ENCODE data around the gene CCDC178. TPM values are rescaled to one million over a fixed set of nuclear protein-coding genes. Genes with fewer than 3 reads are reported as not detected.

CCDC178 gene
- total and polyA plus RNA-seq, 2 experiments from 2014 or later: 1.3 TPM; not detected in 1

DNA sequence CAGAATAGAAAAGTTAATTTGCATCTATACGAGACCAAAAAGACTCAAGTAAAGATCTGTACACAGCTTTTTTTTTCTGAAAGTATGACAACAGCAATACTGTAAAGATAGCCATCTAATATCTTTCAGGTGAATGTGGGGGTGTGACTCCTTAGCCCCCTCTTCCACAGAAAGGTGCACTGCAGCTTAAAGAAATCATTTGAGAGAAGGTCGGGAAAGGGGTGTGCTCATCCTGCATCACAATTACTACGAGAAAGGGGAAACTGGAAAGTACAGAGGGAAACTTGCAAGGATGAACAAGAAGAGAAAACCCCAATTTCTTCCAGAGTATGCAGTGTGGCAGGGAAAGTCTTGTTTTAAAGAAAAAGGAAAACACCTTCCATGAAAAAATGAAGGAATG is 255.6 kb downstream of the CCDC178 start:
- no peaks in the 10 kb centered on the region for H3K9me2 ChIP-seq (replicated peaks; ENCODE audit: insufficient read depth)
- no peak overlapping the region for H3K4me3 ChIP-seq
- H3K79me2 ChIP-seq: no peaks in the 10 kb centered on the region
- no peaks in the 10 kb centered on the region for H4K20me1 ChIP-seq (ENCODE audit: insufficient read depth, poor library complexity, severe bottlenecking)
- no peak overlapping the region for H3K4me2 ChIP-seq
- H3K36me3 ChIP-seq (replicated peaks; ENCODE audit: insufficient read depth, low read depth): no peaks in the 10 kb centered on the region
- no peaks in the 10 kb centered on the region for H3K9me3 ChIP-seq (ENCODE audit: low read depth)
- no peak overlapping the region for H2AFZ ChIP-seq
- DNase-seq (ENCODE audit: low spot score): no peak
- no peak for TF ChIP-seq EZH2 (IDR thresholded peaks at IDR 0.05; ENCODE audit: borderline replicate concordance)
- TF ChIP-seq, protein P1, sequence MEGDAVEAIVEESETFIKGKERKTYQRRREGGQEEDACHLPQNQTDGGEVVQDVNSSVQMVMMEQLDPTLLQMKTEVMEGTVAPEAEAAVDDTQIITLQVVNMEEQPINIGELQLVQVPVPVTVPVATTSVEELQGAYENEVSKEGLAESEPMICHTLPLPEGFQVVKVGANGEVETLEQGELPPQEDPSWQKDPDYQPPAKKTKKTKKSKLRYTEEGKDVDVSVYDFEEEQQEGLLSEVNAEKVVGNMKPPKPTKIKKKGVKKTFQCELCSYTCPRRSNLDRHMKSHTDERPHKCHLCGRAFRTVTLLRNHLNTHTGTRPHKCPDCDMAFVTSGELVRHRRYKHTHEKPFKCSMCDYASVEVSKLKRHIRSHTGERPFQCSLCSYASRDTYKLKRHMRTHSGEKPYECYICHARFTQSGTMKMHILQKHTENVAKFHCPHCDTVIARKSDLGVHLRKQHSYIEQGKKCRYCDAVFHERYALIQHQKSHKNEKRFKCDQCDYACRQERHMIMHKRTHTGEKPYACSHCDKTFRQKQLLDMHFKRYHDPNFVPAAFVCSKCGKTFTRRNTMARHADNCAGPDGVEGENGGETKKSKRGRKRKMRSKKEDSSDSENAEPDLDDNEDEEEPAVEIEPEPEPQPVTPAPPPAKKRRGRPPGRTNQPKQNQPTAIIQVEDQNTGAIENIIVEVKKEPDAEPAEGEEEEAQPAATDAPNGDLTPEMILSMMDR (IDR thresholded peaks at IDR 0.05; ENCODE audit: poor library complexity): no peak
- TF ChIP-seq EZH2phosphoT487 (IDR thresholded peaks at IDR 0.05; ENCODE audit: low read depth, severe bottlenecking, unreplicated experiment): no peak
- no peaks in the 10 kb centered on the region for H3K27me3 ChIP-seq
- H3K4me1 ChIP-seq (ENCODE audit: insufficient read depth): peaks cover 4% of the 10 kb centered on the region
- 73% methylated on average over 3 of the region's 3 CpGs for WGBS (ENCODE audit: low lambda C conversion rate, missing lambda C conversion rate)
- no peak overlapping the region for H3K27ac ChIP-seq

DNA sequence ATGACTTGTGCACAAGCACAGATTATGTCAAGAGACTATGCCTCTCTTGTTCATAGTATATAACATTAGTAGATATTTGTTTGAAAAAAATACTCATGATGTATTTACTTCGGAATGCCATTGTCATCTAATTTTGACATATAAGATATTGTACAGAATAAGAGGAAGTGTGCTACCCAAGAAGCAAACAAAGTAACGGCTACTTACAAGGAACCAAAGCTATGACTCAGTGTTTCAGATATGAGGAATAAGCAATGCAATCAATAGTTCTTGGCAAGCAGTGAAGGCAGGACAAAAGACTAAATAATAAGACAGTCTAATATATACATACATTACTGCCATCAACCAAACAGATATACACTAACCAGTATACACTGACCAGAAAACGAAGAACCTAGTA is 256.3 kb downstream of the CCDC178 start:
- no peak overlapping the region for H3K4me3 ChIP-seq
- TF ChIP-seq, protein P1 (IDR thresholded peaks at IDR 0.05; ENCODE audit: poor library complexity): no peak
- TF ChIP-seq EZH2 (IDR thresholded peaks at IDR 0.05; ENCODE audit: borderline replicate concordance) (no peak), EZH2phosphoT487 (IDR thresholded peaks at IDR 0.05; ENCODE audit: low read depth, severe bottlenecking, unreplicated experiment) (no peak)
- WGBS (ENCODE audit: low lambda C conversion rate, missing lambda C conversion rate): 66% methylated on average over 3 of the region's 3 CpGs

DNA sequence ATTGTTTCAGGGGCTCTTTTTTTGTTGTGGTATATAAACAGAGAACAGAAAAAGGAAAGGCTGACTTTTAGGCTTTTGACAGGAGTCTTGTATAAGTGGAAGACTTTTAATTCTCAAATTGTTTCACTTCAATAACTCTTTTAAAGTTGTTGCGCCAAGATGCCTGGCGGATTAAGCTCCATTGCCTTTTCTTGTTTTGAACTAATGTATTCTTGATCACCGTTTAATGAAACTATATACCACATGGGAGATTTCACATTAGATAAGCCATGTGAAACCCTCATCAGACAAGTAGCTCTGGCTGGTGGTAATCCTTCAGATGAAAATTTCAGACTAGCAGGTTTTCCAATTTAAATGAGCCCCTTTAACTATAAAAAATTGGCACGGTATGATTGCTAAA is 257.4 kb downstream of the CCDC178 start:
- Histone ChIP-seq H3K4me3 (no peak overlapping the region), H3K4me1 (ENCODE audit: insufficient read depth) (peaks cover 4% of the 10 kb centered on the region), H3K27me3 (no peaks in the 10 kb centered on the region), H4K20me1 (ENCODE audit: insufficient read depth, poor library complexity, severe bottlenecking) (no peaks in the 10 kb centered on the region), H3K36me3 (replicated peaks; ENCODE audit: insufficient read depth, low read depth) (no peaks in the 10 kb centered on the region), H3K27ac (no peak overlapping the region), H3K79me2 (no peaks in the 10 kb centered on the region), H3K9me2 (replicated peaks; ENCODE audit: insufficient read depth) (no peaks in the 10 kb centered on the region), H3K4me2 (no peak overlapping the region), H2AFZ (no peak overlapping the region), H3K9me3 (ENCODE audit: low read depth) (no peaks in the 10 kb centered on the region)
- WGBS (ENCODE audit: low lambda C conversion rate, missing lambda C conversion rate): 82% methylated on average over 4 of the region's 4 CpGs
- TF ChIP-seq EZH2phosphoT487 (IDR thresholded peaks at IDR 0.05; ENCODE audit: low read depth, severe bottlenecking, unreplicated experiment) (no peak), EZH2 (IDR thresholded peaks at IDR 0.05; ENCODE audit: borderline replicate concordance) (no peak)
- TF ChIP-seq, protein P1 (IDR thresholded peaks at IDR 0.05; ENCODE audit: poor library complexity): no peak
- no peak for DNase-seq (ENCODE audit: low spot score)

More for the DNA sequence above, 256.3 kb downstream of the CCDC178 start:
- Histone ChIP-seq H2AFZ (no peak overlapping the region), H3K27ac (no peak overlapping the region), H3K79me2 (no peaks in the 10 kb centered on the region), H3K27me3 (no peaks in the 10 kb centered on the region), H3K4me2 (no peak overlapping the region), H4K20me1 (ENCODE audit: insufficient read depth, poor library complexity, severe bottlenecking) (no peaks in the 10 kb centered on the region), H3K9me3 (ENCODE audit: low read depth) (no peaks in the 10 kb centered on the region), H3K36me3 (replicated peaks; ENCODE audit: insufficient read depth, low read depth) (no peaks in the 10 kb centered on the region), H3K4me1 (ENCODE audit: insufficient read depth) (peaks cover 4% of the 10 kb centered on the region), H3K9me2 (replicated peaks; ENCODE audit: insufficient read depth) (no peaks in the 10 kb centered on the region)
- DNase-seq (ENCODE audit: low spot score): no peak

DNA sequence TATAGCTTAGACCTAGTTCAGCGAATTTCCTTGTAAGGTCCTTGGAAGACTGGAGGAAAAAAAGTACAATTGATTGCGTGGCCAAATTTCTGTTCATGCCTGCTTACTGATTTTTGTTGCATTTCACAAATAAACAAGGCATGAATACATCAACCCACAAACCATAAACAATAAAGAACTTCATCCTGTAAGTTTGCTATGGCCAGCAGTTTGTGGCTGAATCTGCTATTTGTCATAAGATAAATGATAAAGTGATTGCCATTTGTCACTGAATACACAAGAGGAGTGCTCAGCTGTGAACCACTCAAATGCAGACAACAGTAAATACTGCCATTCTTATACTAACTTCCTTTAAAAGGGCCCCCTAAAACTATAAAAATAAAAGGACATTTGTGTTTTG is 259.5 kb downstream of the CCDC178 start:
- TF ChIP-seq, protein P1 (IDR thresholded peaks at IDR 0.05; ENCODE audit: poor library complexity): no peak
- TF ChIP-seq EZH2phosphoT487 (IDR thresholded peaks at IDR 0.05; ENCODE audit: low read depth, severe bottlenecking, unreplicated experiment) (no peak), EZH2 (IDR thresholded peaks at IDR 0.05; ENCODE audit: borderline replicate concordance) (no peak)

More for the DNA sequence above, 259.5 kb downstream of the CCDC178 start:
- Histone ChIP-seq H3K27ac (no peak overlapping the region), H3K4me3 (no peak overlapping the region), H3K4me1 (ENCODE audit: insufficient read depth) (peaks cover 4% of the 10 kb centered on the region), H3K9me2 (replicated peaks; ENCODE audit: insufficient read depth) (no peaks in the 10 kb centered on the region), H4K20me1 (ENCODE audit: insufficient read depth, poor library complexity, severe bottlenecking) (no peaks in the 10 kb centered on the region), H3K4me2 (no peak overlapping the region), H3K9me3 (ENCODE audit: low read depth) (no peaks in the 10 kb centered on the region), H3K79me2 (no peaks in the 10 kb centered on the region), H2AFZ (no peak overlapping the region), H3K36me3 (replicated peaks; ENCODE audit: insufficient read depth, low read depth) (no peaks in the 10 kb centered on the region), H3K27me3 (no peaks in the 10 kb centered on the region)
- DNase-seq (ENCODE audit: low spot score): no peak
- WGBS (ENCODE audit: low lambda C conversion rate, missing lambda C conversion rate): 87% methylated on average over 2 of the region's 2 CpGs
